ENCODE data around the gene APOLD1. TPM values are rescaled to one million over a fixed set of nuclear protein-coding genes. Genes with fewer than 3 reads are reported as not detected.

Gene APOLD1
- total RNA-seq, 2 donors from 2014 or later, result 1.8 to 3.2 TPM

GRCh38 chr12:12779529-12779928 lies 5.9 kb upstream of the APOLD1 start:
- peaks cover 2% of the 10 kb centered on the region for H3K27me3 Mint-ChIP-seq (ENCODE audit: insufficient read depth)
- Histone ChIP-seq H3K4me1 (ENCODE audit: control insufficient read depth, insufficient read depth, low read length) (peaks cover 14% of the 10 kb centered on the region), H3K27me3 (ENCODE audit: control insufficient read depth, insufficient read depth, low read length, poor library complexity, severe bottlenecking) (no peaks in the 10 kb centered on the region), H3K4me3 (ENCODE audit: low read length) (no peak overlapping the region), H3K9me3 (ENCODE audit: control insufficient read depth, low read length) (no peaks in the 10 kb centered on the region), H3K36me3 (ENCODE audit: control insufficient read depth, insufficient read depth, low read length) (no peaks in the 10 kb centered on the region), H3K9ac (ENCODE audit: extremely low read depth, low read length, poor library complexity, severe bottlenecking) (no peak overlapping the region), H3K27ac (ENCODE audit: low read depth, low read length) (no peak overlapping the region)
- WGBS, 2 experiments (ENCODE audit: insufficient coverage in 1 of 2, insufficient read length in 1 of 2), result 89 to 92% methylated on average over 3 of the region's 3 CpGs
- peaks cover 40% of the 10 kb centered on the region for H3K4me1 Mint-ChIP-seq
- peaks cover 5% of the 10 kb centered on the region for H3K9me3 Mint-ChIP-seq
- no peak for DNase-seq
- H3K36me3 Mint-ChIP-seq (ENCODE audit: low read depth), result no peaks in the 10 kb centered on the region
- TF ChIP-seq CTCF (conservative IDR thresholded peaks at IDR 0.05), result no peak
- H3K4me3 Mint-ChIP-seq, result no peak overlapping the region
- H3K27ac Mint-ChIP-seq, result no peak overlapping the region

- Histone ChIP-seq H3K4me3 (ENCODE audit: low read length) (no peak overlapping the region), H3K36me3 (ENCODE audit: control insufficient read depth, insufficient read depth, low read length) (no peaks in the 10 kb centered on the region), H3K27ac (ENCODE audit: low read depth, low read length) (no peak overlapping the region), H3K9ac (ENCODE audit: extremely low read depth, low read length, poor library complexity, severe bottlenecking) (no peak overlapping the region), H3K9me3 (ENCODE audit: control insufficient read depth, low read length) (no peaks in the 10 kb centered on the region), H3K27me3 (ENCODE audit: control insufficient read depth, insufficient read depth, low read length, poor library complexity, severe bottlenecking) (peaks cover 12% of the 10 kb centered on the region), H3K4me1 (ENCODE audit: control insufficient read depth, insufficient read depth, low read length) (peaks cover 16% of the 10 kb centered on the region)
- Mint-ChIP-seq H3K4me3 (no peak overlapping the region), H3K27ac (no peak overlapping the region), H3K4me1 (peaks cover 39% of the 10 kb centered on the region), H3K9me3 (peaks cover 5% of the 10 kb centered on the region), H3K36me3 (ENCODE audit: low read depth) (no peaks in the 10 kb centered on the region), H3K27me3 (ENCODE audit: insufficient read depth) (peaks cover 27% of the 10 kb centered on the region)
- no peak for TF ChIP-seq CTCF (conservative IDR thresholded peaks at IDR 0.05)
- WGBS, 2 experiments (ENCODE audit: insufficient coverage in 1 of 2, insufficient read length in 1 of 2), result 87 to 100% methylated on average over 2 of the region's 2 CpGs
- no peak for DNase-seq
These were observed 1.3 kb upstream of the APOLD1 start for GRCh38 chr12:12784116-12784515.

- Mint-ChIP-seq H3K27ac (peak overlapping the region; percentile 74), H3K4me3 (peak overlapping the region; percentile 54), H3K27me3 (ENCODE audit: insufficient read depth) (peaks cover 27% of the 10 kb centered on the region), H3K36me3 (ENCODE audit: low read depth) (no peaks in the 10 kb centered on the region), H3K4me1 (peaks cover 49% of the 10 kb centered on the region), H3K9me3 (peaks cover 5% of the 10 kb centered on the region)
- TF ChIP-seq CTCF (conservative IDR thresholded peaks at IDR 0.05), result no peak
- WGBS, 2 experiments (ENCODE audit: insufficient coverage in 1 of 2, insufficient read length in 1 of 2), result 64 to 69% methylated on average over 4 of the region's 4 CpGs
- peaks cover 12% of the 10 kb centered on the region for H3K27me3 ChIP-seq (ENCODE audit: control insufficient read depth, insufficient read depth, low read length, poor library complexity, severe bottlenecking)
- H3K4me1 ChIP-seq (ENCODE audit: control insufficient read depth, insufficient read depth, low read length), result peaks cover 19% of the 10 kb centered on the region
- peak overlapping the region; percentile 71 for H3K4me3 ChIP-seq (ENCODE audit: low read length)
- H3K9me3 ChIP-seq (ENCODE audit: control insufficient read depth, low read length), result no peaks in the 10 kb centered on the region
- DNase-seq, result no peak
- no peak overlapping the region for H3K9ac ChIP-seq (ENCODE audit: extremely low read depth, low read length, poor library complexity, severe bottlenecking)
- no peak overlapping the region for H3K27ac ChIP-seq (ENCODE audit: low read depth, low read length)
- H3K36me3 ChIP-seq (ENCODE audit: control insufficient read depth, insufficient read depth, low read length), result no peaks in the 10 kb centered on the region
These were observed 869 bp downstream of the APOLD1 start for GRCh38 chr12:12786351-12786705.
